HG03064 (cell line): ENCODE measurements around the gene SYT1.

Experiments used
- ATAC-seq: cut with Tn5 transposase; IDR thresholded peaks from one replicate; pipeline ENCODE4 v1.9.1; 2021; ENCODE audit warnings: low read depth; ENCODE audit not compliant: unreplicated experiment

The SYT1 gene

DNA sequence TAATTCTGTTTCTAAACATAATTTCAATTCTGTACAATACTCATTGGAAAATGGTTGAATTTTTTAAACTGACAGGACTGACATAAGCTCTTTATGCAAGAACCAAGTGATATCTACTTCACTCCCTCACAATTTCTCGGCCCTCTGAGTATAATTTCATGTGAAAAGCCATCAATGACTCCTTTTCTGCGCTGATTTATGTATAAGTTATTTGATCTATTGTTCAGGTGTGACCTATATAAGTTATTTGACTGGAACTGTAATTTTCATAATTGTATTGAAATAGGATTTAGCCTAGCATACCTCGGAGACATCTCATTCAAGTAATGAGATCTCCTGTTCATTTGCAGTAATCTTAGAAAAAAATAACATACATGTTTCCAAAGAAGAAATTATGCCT is 184.4 kb downstream of the SYT1 start:
- no peak for ATAC-seq

DNA sequence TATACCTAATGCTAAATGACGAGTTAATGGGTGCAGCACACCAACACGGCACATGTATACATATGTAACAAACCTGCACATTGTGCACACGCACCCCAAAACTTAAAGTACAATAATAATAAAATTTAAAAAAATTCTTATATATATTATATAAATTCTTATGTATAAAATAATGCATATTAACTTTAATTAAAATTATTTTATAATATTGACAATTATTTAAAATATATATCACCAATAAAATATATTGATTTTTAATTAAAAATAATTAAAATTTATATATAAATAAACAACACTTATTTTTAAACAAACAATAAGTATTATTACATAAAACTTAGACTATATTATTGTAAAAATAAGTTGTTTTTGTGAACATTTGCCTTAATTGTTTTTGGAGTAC is 188.8 kb downstream of the SYT1 start:
- no peak for ATAC-seq

DNA sequence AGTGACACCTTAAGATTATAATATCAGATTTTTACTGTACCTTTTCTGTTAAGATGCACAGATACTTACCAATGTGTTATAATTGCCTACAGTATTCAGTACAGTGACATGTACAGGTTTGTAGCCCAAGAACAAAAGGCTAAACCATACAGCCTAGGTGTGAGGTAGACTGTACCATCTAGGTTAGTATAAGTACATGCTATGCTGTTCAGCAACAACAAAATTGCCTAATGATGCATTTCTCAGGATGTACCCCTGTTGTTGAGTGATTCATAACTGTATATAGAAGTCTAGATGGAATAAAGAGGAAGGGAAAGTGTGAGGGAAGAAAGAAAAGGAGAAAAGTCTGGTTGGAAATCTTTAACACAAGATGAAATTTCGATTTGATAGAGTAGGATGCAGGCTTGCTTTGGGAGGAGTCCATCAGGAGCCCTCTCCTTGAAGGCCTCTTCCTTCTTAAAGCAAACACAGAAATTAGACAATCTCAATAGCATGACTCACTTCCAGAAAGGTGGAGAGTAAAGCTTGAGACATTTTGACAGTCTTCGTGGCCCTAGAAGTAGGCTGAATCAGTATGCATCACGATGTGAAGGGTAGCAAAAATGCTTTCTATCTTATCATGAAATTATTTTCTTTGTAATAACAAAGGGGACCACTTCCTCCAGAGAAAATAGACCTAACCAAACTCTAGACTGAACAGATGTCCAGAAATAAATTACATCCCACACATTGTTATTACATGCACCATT is 191.5 kb downstream of the SYT1 start:
- no peak for ATAC-seq

DNA sequence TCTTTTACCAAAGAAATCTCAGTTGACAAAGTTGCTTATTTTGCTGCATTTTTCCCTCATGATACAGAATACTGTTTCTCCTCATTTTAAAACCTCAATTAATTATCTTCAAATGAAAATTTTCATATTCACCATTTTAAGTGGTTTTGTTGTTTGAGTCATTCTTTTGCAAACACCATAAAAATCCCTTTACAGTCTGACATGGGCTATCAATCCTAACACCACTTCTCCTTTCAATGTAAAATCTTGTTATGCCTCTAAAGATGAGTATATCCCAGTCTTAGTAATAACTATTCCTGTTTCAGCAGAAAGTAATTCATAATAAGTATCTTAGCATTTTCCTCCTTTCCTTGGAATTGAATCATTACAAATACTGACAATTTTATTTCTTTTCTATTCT is 192.2 kb downstream of the SYT1 start:
- no peak for ATAC-seq

DNA sequence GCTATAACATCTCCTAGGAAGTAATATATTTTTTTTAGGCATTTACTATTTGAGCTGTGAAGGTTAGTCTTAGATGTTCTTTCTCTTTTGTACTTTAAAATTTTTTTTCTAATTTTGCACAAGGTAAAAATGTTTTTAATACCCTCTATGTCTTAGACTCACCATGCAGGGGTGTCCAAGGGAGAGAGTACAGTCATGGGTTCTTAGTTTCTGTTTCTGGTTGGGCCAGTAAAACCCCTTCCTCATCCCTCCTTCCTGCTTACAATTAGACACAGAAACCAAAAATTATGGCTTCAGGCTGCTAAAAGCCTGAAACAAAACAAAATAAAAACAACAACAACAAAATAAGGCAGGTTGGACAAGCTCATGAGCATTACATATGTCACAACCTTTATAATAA is 193.0 kb downstream of the SYT1 start:
- no peak for ATAC-seq

DNA sequence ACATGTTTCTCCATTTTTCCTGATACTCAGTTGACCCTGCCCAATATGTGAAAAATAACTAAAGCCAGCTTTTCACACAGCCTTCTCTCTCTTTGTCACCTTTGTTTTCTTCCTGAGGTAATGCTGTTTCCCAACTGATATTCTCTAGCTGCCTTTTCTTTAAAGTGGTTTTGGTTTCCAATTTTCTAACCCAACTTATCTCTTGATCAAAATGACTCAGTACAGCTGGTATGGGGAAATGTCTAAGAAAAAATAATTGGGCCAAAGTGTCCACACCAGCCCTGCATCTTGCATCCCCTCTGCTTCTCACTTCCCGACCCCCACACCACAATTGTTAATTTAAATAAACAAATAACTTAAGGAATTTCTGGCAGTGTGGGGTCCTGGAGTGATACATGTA is 193.8 kb downstream of the SYT1 start:
- no peak for ATAC-seq

DNA sequence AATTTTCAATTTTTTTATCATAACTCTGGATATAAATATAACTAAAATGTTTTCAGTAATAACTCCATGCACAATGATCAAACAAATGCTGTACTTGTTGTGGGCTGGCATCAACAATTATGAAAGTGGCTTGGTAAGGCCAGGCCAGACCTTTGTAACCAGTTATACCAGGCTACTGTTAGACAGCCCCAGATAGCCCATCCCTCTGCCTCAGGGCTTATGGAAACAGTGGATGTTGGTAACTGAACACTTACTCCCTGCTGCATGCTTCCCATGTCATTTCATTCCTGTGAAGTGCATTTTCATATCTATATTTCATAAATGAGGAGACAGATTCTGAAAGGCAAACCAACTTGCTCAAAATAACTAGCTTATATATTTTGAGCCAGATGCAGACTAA is 195.0 kb downstream of the SYT1 start:
- no peak for ATAC-seq

DNA sequence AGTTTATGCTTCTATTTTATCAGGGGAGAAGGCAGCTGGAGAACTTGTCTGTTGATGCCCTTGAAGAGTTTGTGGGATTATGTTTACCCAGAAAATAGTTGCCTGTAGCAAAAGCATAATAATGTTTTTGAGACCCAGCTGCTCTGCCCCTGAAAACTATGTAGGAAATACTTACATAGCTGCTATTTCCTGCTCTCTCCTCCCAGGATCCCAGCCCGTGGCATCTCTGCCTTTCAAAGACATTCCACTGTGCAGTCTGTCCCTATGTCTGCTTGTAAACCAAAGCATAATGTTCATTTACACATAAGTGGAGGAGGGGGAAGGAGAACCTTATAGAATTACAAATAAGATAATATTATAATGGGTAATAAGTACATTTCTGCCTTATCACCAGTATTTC is 198.7 kb downstream of the SYT1 start:
- ATAC-seq = no peak

DNA sequence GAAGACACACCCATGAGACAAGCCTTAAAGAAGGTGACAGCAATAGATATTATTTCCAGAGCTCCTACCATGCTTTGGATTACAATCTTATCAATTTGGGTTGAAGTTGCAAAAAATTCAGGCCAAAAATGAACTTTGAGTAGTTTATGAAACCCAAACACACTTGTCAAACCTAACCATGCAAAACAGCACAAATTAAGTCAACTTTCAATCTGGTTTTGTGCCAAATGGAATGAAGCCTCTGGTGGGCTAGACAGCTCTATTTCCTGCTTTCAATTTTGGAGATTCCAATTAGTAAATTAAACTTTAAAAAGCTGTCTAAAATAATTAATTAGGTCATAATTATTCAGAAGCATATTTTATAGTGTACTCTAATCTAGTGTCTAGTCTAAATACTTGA is 203.4 kb downstream of the SYT1 start:
- no peak for ATAC-seq

DNA sequence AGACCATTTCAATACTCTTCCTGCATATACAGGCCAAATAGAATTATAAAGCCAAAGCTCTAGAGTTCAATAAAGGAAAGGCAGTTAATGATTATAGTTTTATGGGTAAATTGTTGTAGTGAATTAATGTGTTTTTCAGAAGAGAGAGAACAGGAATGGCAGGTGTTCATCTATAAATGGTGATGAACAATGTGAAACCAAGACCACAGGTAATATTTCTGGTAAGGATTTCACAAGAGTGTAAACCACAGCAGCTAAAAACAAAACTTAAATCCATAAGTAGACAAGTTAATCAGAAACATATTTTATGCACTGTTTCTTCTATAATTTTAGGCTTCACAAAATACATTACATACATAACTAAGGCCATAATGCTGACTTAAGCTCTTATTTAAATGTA is 204.4 kb downstream of the SYT1 start:
- ATAC-seq = peak; percentile 97

DNA sequence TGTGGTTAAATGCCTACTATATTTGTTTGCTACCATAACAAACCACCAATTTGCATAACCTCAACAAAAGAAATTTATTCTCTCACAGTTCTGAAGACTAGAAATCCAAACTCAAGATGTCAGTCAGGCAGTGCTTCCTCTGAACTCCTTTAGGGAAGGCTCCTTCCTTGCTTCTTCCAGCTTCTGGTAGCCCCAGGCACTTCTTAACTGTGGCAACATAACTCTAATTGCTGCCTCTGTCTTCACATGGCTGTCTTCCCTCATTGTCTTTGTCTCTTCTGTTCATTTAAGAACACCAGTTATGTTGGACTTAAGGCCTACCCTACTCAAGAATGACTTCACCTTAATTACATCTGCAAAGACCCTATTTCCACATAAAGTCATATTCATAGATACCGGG is 206.9 kb downstream of the SYT1 start:
- ATAC-seq = no peak

DNA sequence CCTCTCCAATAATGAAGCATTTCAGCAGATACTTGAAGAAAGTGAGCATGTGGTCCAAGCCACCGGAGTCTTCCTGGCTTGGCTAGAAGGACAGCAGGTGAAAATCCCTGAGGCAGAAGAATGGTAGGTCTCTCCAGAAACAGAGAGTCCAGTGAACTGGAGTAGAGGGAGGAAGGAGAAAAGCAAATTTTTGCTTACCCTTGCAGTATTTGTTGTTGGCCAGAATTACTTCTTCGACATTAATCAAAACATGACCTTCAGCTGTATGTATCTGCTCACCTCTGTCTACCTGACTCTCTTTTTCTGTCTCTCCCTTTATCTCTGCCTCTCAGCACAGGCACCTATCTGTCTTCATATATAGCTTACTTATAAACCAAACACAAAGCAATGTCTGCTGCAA is 208.9 kb downstream of the SYT1 start:
- ATAC-seq = no peak

DNA sequence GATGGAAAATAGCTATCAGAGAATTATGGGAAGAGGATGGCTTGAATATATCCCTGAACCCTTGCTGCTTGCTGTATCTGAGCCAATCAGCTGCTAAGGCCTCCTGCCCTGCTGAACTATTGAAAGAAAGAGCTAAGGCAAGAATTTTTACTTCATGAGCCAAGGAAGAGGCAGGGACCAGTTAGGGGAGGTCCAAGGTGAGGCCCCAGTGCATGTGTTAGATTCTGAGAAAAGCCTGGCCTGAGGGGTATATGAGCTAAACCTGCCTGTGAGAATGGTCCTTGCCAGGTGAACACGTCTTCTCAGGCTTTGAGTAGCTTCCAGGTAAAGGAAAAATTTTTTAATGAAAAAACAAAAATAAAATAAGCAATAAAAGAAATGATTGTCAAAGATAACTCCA is 218.0 kb downstream of the SYT1 start:
- no peak for ATAC-seq

DNA sequence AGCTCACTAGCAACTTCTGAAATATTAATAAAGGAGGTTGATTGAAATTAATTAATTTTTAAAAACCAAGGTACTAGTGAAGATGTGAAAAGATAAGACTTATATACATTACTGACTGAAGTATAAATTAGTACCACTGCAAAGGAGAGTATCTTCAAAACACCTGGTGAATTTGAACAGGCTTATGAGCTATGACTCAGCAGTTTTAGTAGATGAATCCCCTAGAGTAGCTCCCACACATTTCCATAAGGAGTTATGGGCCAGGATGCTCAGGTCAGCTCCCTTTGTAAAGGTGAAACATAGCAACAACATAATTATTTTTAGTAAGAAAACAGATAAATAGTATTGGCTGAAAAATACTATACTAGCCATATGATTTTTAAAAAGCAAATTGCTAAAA is 218.6 kb downstream of the SYT1 start:
- no peak for ATAC-seq

DNA sequence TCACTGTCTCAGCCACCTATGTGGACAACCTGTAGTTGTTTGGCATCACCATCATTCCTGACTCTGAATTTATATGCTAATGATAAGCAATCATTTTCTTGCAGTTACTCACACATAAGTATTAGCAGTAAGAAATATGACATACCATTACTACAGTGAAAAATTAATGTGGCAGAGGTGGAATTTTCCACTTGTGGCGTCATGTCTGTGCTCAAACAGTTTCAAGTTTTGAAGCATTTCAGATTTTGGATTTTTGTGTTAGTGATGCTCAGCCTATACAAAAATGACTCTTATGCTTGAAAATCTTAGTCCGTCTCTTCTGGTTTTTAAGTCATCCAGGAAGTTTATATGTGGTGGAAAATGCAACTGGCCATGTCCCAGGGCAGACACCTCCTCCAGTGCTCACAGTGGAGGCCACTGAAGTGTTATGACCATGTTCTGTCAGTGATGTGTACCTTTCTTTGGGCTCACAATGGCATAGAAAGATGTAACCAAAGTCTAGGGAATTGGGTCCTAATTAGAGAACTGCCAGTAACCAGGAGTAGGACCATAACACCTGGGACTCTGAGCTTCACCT is 220.6 kb downstream of the SYT1 start:
- peak; percentile 82 for ATAC-seq

DNA sequence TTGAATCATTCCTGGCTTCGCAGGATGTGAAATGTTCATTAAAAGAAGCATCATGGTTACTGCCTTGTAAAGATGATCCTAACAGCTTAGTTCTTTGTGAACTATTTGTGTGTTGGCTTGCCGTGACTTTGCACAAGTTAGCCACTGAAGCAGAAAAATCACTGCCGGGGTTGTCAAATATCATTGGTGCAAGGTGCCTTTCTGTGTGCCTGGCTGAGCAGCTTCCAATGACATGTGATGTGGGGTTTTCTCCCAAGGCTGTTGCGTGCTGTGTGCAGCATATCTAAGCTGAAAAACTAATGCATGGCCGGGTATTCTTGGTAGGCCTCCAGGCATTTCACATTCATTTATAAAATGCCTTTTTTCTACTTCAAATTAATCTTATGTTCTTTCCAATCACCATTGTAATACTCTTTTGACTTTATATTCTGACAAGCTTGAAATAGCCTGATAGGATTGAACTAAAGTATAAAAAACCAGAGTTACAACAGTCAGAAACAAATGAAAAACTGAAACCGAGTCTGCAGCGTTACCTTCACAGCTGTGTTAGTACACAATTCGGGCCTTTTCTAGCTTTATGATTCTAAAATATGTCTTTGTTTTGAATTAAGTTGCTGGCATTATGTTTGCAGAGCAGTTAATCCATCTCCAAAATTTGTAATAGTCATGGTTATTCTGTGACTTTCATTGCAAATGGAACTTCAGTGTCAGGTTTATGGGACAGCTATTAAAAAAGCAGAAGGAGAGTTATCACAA is 222.1 kb downstream of the SYT1 start:
- ATAC-seq = no peak

DNA sequence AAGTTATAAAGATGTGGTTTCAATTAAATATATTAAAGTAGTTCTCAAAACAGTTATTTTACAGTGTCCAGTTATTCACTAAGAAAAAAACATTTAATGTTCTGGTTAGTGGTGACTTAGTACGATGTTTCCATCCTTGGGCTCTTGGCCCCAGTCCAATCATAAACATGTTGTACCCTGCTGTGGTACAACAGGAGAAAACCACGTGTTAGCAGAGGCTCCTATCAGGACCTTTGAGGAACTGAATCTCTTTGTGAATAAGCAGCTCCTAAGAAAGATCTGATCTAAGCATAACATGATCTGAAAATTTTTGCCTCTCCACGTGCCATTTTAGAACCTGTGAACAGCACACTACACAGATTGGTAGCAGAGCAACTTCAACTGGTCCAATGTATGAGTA is 234.0 kb downstream of the SYT1 start:
- ATAC-seq = no peak

DNA sequence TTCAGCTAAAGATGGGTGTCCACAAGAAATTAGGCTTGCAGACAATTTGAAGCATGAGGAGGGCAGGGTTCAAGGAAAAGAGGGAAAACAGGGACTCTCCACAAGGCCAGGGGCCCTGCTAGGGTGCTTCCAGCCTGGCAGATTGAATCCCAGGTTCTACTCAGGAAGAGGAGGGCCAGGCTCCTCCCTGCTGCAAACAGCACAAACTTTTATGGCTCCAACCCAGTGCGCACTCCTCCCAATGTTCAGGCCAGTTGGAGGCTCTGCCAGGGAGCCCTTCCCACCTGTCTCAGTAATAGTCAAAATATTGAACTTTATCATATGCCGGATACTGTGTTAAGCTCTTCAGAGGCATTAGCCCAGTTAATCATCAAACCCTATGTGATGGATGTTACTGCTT is 244.4 kb downstream of the SYT1 start:
- ATAC-seq = no peak

DNA sequence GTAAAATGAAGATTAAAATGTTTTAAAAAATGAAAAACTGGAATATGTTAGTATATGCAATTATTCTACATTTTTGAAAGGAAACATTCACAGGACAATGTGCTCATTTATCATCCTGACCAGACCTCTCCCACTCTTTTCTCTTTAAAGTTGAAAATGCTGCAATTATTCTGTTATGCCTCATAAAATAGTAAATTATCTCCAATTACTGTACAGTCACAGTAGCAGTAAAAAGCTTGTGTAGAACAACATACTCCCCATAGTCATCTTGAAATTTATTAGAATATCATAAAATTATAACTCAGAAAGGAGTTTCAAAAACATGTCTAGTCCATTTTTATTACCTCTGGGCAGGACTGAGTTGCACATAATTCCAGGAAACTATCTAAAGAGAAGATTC is 250.3 kb downstream of the SYT1 start:
- ATAC-seq = no peak

DNA sequence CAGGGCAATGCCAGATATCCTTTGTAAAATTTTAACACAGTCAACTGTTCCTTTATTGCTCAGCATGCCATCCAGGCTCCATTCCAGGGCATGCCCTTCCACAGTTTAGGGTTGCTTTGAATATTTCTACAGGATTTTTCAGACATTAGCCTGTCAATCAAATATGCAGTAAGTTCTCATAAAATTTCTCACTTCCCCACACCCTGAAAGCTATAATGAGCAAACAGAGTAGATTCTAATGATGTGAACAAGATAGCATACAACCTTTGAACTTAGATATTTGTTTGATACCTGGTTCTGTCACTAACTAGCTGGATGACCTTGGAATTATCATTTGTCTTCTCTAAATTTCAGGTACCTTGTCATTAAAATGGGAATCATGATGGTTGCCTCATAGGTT is 251.2 kb downstream of the SYT1 start:
- ATAC-seq = no peak

DNA sequence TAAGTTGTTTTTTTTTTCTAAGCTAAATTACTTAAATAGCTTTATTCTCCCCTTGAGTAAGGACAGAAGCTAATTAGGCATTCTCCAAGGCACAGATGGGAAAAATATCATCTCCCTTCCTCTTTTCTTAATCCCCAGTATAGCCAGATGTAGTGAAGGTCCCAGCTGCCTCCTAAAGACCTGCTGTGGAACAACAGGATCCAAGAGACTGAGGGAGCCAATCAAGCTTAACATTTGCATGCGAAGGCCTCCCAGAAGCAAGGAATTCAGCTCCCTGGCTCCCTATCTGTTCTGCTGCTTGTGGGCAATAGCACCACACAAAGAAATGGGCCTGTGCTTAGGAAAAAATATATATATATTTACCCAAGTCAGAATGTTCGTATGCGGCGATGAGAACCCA is 255.2 kb downstream of the SYT1 start:
- no peak for ATAC-seq

DNA sequence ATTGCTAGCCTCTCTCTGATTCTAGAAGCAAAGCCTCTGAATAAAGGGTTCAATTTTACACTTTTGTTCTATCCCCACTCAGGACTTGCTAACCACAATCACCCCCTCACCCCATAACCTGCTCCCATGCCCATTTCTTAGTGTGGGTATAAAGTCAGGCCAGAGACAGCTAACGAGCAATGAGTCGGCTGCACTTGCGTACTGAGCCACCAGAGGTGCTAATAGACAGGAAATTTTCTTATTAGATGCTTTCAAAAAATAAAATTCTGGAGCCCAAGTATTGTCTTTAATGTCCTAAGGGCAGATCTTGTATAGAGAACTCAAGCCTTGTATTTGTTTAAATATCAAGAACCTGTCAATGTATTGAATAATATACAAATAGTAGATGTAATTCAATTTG is 256.9 kb downstream of the SYT1 start:
- peak; percentile 59 for ATAC-seq
